Mucosa of gallbladder (tissue), 1 donor: ENCODE results near the gene PLEKHA7. TPM values are rescaled to one million over a fixed set of nuclear protein-coding genes. Genes with fewer than 3 reads are reported as not detected.
"Not testable (repeated sequence)": the region's sequence is repeated elsewhere in the genome, so short reads cannot be mapped to it uniquely, and the experiment has no call there.

Source experiments
- DNase-seq: peaks from one replicate; pipeline ENCODE4 v3.0.0-alpha.2; 2020; ENCODE audit warnings: low spot score
- total RNA-seq: library from RNA; stranded (reverse); gene quantifications from one replicate; pipeline ENCODE4 v1.2.1, GENCODE V29; 2021
- donor health status: DM: no; HTN: no; CAD: no.

The PLEKHA7 gene
- total RNA-seq, 1 donor from 2014 or later: 60.9 TPM

DNA sequence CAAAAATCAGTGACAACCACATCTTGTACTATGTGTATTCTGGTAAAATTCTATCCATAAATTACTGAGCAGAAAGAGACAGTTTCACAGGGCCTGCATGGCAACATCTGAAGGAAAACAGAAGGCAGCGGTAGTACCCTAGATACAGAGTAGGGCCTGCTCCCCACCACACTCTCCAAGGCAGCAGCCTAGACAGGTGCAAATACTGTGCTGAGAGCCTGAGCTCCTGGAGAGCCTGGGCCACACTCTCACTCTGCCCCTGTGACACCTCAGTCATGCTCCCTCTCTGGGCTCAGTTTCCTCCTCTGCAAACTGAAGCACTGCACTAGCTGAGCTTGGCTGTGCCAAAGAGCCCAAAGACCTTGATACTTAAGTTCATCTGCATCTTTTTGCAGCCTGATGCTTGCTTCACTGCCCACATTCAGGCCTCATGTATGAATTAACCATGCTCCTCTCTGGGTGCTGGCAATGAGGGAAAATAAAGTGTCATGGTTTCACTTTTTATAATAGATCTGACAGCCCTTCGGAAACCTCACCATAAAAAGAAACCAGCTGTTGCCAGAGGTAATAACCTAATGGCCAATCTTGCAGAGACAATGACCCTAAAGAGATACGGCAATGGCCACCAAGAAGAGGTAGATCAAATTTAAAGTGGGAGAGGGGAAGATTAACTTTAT is 104.7 kb downstream of the PLEKHA7 start:
- no peak for DNase-seq

DNA sequence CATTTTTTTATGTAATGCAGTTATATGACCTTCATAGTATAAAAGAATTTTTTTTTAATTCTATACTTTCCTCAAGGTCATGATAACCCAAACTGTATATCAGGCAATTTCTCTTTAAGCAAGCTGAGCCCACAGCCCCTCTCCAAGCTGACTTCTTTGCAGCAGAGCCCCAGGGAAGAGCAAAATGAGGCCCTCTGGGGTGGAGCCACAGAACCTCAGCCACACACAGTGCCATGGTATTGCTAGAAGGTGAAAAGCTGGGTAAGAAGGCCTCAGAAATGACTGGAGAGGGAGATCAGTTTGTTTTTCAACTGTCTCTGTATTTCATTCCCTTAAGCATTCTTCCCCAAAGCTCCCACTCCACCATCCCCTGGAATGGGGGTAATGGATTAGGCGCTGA is 108.8 kb downstream of the PLEKHA7 start:
- no peak for DNase-seq

DNA sequence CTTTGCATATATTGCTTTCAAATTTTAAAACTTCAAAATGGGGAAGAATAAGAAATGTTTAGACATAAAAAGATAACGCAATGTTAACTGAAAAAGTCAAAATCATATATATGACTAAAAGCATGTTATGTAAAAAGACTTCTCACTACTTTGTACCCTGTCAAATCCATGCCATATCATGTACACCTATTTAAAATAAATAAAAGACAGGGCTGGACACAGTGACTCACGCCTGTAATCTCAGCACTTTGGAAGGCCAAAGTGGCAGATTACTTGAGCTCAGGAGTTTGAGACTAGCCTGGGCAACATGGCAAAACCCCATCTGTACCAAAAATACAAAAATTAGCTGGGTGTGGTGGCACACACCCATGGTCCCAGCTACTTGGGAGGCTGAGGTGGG is 109.5 kb downstream of the PLEKHA7 start:
- DNase-seq: not testable (repeated sequence)

DNA sequence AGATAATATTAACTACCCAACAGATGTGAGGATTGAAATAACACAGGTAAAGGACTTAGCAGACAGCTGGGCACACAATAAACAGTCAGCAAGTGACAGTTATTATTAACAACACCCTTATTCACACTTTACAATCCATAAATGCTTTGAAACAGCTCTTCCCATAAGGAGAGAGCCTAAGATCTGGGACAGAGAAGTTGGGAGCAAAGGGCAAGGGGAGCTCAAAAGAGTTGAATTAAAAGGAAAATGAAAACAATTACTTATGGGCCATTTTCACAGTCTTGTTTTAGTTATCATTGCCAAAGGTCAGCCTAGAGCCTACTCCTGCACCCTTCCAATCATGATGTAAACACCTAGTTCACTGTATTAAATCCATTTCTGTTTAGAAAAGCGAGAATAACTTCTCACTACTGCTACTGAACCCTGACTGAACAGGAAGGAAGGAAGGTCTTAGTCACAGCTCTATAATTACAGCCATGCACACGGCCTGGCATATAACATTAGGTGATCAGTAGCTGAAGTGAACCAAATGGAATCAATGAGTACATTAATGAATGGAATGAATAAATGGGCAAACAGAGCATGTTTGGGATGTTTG is 111.3 kb downstream of the PLEKHA7 start:
- DNase-seq: no peak

DNA sequence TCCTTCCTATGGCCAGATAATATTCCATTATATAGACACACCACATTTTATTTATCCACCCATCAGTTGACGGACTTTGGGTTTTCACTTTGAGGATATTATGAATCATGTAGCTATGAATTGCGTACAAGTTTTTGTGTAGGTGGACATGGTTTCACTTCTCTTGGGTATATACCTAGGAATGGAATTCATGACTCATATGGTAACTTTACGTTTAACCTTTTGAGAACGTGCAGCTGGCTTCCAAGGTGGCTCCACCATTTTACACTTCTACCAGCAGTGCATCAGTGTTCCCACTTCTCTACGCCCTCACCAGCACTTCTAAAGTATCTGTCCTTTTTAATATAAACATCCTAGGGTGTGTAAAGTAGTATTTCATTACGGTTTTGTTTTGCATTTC is 112.0 kb downstream of the PLEKHA7 start:
- no peak for DNase-seq

DNA sequence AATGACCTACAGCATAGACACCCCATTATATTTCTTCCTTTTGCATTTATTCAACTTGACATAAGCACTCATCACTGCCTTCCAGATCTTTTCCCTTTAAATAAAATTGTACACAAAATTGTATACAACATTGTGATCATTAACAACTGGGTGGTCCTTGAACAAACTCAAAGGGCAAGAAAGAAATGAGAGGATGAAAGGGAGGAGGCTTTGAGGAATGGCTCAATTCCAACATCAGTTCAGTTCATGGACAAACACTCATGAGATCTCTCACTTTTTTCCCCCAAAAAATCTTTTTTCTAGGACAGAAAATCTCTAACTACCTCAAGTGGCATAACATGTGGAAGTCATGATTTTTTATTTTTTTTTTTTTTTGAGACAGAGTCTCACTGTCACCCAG is 113.7 kb downstream of the PLEKHA7 start:
- DNase-seq: no peak

DNA sequence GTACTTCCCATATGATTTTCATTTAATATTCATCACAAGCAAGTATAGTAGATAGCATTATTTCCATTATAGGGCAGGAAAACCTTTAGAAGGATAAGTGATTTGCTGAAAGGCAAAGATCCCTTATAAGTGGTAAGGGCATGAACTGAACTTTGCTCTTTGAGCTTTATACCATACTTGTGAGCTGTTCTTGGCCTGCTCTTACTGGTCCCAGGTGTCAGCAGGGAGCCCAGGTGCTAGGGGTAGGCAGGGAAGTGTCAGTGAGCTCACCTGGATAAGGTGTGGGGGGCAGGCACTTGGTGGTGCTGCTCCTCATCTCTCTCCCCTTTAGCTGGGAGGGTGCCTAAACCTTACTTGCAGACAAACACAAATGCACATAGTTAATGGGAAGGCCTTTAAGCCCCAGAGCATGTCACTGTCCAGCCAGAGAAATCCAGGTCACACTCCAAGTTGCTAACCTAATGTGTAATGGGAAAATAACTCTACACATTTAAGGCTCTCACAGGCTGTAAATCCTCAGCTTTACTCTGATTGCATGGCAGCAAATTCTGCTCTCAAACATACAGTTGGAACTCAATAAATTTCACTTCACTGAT is 114.4 kb downstream of the PLEKHA7 start:
- no peak for DNase-seq

DNA sequence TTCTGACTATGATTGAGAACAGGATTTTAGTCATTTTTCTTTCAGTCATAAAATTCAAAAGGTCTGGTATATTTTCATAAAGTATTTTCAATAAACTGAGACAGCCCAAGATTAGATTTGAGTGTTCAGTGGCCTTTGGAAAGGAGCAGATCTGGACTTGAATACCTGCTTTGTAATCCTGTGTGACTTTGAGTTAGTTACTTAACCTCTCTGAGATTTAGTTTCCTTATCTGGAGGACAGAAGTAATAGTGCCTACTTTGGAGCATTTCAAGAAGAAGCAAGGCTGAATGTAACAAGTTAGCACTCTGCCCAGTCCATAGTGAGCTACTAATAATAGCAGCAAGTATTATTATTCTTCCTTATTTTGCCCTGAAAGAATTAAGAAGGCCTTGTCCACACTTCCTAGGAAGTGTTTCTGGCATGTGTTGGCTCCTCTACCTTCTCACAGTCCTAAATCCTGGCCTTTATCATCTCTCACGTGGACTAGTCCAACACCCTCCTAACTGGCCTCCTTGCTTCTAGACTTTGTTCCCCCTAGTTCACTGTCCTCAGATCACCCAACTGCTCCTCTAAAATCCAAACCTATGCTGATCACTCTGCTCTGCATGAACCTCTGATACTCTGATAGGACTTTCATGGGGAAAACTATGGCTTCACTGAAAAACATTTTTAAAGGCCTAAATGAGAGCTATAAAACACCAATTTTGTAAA is 115.8 kb downstream of the PLEKHA7 start:
- no peak for DNase-seq

DNA sequence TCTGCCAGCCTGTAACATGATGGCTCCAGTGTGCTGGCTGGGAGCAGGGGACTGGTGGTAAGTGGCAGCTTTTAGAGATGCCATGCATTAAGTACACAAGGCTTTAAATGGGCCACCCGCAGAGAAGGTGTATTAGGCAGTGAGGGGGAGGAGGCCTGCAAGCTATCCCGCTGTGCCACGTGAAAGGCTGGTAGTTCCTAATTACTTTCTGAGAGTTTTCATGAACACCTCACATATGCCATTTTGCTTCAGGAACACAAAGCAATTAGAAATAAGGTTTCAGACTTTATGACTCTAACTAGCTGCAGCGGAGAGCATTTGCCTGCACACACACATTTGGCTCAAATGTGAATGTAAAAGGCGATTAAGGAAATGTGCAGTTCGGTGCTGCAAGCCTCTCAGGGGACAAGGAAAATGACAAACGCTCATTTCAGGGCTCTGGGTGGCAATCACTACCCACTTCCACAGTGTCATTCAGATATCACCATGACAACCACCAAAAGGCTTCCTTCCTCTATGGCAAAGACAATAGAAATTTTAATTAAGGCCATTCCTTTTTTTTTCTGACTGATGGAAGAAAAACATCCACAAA is 116.6 kb downstream of the PLEKHA7 start:
- no peak for DNase-seq

DNA sequence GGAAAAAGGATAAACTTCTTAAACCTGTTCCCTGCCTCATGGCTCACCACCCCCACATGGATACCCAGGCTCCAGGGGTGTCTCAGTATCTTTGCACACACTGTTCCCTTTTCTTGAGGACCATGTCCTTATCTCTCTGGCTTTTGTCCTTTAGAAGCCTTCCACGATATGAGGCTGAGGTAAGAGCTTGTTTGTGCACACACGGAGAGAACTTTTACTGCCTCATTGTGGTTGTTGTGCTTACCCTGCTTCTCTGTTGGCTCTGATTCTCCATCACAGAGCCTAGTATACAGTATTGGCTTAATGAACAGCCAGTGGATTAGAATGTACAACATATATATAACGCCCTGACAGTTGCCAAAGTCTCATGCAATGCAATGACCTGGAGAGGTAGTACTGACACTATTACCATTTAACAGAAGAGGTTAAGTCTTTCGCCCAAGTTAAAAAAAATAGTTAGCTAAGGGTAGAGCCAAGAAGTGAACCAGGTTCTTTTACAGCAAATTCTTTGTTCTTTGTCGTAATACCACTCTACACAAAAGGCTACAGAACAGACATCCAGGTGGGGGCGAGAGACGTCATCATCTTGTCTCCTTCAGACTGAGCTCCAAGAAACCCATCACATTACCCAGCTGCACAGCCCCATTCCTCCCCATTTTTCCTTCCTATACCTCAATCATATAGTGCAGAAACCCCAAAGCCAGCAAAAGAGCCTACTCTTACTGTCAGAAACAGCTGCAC is 117.3 kb downstream of the PLEKHA7 start:
- no peak for DNase-seq

DNA sequence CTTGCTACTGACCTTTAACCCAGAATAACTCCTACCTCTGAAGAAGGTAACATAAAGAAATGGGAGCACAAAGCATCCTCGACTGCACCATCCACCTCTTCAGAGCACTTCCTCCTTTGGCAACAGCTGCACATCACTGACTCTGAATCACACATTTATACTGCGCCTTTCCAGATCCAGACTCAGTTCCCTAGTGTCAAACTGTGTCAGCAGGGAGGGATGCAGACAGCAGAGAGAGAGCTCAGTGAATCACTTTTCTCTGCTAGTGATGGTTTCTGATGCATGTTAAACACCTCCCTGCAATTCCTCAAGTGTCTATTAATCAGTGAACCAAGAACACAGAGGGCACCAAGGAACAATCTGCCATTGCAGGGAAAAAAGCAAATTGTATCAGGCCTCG is 118.9 kb downstream of the PLEKHA7 start:
- DNase-seq: no peak

DNA sequence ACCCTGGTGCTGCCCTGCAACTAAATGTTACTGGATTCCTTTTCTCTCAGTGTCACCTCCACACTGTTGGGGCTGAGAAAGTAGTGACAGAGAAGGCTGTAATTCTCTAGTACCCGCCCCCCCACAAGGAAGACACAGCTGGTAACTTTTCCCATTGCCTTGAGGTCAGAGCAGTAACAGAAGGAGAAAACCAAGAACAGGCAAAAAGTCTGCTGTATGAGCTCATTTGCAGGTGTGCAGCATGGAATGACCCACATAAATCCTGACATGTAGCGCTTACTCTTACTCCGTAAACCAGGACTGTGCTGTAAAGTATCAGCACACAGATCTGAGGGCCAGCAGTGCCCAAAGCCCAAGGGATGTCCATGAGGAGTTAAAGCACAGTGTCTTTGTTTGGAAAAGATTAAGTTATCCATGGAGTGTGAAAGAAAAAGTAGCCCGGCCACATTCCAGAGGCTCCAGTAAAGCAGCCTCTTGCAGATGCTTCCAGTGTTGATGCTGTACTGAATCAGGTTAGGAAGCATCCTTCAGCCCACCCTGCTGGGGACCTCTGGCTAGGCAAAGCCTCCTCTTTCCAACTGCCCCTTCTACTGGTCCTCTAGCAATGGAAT is 120.7 kb downstream of the PLEKHA7 start:
- DNase-seq: no peak

DNA sequence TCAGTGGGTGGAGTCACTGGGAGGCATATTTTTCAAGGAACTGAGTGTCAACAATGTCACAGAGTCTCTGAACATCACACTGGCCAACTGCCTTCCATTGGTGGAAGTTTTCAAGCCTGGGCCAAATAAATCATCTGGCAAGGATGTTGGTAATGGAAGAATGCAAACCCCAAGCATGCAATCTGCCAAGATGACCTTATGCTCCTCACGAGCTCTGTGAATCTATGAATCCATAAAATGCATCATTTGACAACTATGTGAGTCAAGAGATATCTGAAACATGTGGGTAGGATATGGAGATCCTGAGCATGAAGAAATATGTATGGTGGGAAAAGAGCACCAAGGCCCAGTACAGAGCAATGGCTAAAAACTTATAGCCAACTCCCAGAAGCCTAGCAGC is 122.2 kb downstream of the PLEKHA7 start:
- no peak for DNase-seq

DNA sequence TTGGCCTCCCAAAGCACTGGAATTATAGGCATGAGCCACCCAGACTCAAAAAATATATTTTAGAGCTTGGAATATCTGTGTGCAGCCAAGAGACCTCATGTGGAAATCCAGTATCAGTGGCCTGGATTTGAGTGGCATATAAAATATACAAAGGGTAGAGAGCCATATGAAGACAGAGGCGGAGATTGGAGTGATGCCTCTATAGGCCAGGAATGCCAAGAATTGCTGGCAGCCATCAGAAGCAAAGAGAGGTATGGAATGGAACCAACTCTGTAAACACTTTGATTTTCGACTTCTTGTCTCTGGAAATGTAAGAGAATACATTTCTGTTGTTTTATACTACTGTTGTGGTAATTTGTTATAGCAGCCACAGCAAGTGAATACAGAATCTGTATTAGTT is 123.0 kb downstream of the PLEKHA7 start:
- no peak for DNase-seq

DNA sequence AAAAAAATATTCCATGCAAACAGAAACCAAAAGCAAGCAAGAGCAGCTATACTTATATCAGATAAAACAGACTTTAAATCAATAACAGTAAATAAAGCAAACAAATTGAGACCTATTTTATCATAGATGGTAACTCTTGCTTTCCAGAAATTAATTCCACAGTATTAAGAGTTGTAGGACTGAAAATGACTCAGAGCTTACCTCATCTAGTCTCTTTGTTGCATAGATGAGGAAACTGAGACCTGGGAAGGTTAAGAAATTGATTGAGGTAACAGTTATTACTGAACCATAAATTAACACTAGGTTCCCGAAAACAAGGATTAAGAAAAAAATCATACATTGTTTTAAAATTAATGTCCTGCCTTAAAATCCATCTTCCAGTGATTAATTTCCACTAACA is 123.8 kb downstream of the PLEKHA7 start:
- no peak for DNase-seq

DNA sequence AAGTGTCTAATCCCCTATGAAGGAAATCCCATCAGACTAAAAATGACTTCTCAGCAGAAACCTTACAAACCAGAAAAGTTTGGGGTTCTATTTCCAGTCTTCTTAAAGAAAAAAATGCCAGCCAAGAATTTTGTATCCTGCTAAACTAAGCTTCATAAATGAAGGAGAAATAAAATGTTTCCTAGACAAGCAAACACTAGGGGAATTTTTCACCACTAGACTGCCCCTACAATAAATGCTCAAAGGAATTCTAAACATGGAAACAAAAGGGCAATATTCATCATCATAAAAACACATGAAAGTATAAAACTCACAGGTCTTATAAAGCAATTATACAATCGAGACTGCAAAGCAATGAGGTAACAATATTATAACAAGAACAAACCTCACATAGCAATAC is 124.3 kb downstream of the PLEKHA7 start:
- DNase-seq: no peak

DNA sequence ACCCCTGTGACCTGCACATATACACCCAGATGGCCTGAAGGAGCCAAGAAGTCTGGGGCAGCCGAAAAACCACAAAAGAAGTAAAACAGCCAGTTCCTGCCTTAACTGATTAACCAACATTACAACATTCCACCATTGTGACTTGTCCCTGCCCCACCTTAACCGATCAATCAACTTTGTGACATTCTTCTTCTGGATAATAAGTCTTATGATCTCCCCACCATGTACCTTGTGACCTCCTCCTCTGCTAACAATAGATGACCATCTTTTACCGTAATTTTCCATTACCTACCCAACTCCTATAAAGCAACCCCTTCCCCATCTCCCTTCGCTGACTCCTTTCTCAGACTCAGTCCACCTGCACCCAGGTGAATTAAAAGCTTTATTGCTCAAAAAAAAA is 125.2 kb downstream of the PLEKHA7 start:
- peak; percentile 13 for DNase-seq

DNA sequence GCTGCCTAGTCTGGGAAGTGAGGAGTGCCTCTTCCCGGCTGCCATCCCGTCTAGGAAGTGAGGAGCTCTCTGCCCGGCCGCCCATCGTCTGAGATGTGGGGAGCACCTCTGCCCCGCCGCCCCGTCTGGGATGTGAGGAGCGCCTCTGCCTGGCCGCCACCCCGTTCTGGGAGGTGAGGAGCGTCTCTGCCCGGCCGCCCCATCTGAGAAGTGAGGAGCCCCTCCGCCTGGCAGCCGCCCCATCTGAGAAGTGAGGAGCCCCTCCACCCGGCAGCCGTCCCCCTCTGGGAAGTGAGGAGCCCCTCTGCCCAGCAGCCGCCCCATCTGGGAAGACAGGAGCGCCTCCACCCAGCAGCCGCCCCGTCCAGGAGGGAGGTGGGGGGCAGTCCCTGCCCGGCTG is 126.3 kb downstream of the PLEKHA7 start:
- not testable (repeated sequence) for DNase-seq

DNA sequence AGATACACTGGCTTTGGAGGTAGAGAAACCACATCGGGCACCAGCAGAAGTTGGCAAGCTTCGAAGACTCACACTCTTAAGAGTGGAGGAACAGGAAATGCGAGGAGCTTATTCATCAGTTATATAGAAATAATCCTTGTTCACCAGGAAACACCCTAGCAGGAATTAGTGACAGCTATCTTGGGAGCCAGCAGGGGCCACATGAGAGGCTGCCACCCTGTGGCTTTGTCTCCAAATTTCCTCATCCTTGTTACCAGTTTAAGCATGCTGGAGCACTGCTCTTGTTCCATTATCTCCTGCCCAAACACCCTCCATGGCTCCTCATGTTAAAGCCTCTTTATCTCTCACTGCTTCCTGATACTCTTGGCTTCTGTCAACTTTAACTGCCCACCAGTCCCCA is 131.0 kb downstream of the PLEKHA7 start:
- DNase-seq: peak; percentile 33

DNA sequence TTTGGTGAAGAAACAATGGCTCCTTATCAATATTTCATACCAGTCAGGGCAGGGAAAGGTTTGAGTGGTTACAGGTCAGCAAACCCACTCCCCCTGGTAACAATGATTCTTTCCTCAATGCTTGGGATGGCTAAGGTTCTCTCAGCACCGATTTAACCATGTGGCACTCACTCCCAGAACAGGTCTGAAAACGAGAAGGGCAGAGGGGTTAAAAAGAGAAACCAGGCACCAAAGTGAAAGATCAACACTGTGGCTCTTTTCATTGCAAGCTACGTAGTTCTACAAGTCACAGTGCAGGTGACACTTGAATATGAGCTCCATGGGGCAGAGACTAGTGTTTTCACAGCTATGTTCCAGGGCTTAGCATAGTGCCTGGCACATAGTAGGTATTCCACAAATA is 132.4 kb downstream of the PLEKHA7 start:
- DNase-seq: no peak

DNA sequence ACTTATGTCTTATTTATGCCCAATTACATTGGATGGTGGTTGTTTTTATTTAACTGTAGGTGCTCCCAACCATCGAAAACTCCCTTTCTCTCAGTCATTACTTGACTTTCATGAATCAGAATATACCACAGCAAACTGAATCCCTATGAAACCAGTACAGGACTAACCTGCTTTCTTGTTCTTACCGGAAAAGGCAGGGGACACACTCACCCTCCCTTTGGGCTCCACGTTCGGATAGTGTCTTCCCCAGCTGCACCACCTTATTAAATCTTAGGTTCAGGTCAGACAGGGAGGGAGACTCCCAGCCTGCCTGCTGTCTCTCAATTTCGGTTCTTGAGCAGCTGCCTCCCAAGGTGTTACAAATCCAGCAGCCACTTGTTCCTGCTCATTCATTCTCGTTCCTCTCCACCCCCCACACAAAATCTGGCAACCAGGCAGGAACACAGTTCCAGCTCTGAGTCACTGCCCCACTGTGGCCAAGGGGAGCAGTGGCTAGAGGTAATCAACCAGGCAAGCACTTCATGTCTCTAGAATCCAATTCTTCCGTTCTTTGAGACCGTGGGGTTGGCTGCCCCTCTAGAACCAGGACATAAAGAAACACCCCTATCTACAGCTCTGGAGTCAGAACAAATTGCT is 133.0 kb downstream of the PLEKHA7 start:
- peak; percentile 47 for DNase-seq
